ENCODE results near the gene SLC5A11.

The SLC5A11 gene

GRCh38 chr16:24954137-24954536 lies 108.4 kb downstream of the SLC5A11 start:
- no peak overlapping the region for H3K27ac ChIP-seq
- no peaks in the 10 kb centered on the region for H3K79me2 ChIP-seq (ENCODE audit: insufficient read depth, low read depth)
- H3K36me3 ChIP-seq (ENCODE audit: insufficient read depth): no peaks in the 10 kb centered on the region
- H3K4me1 ChIP-seq (ENCODE audit: low read depth, poor library complexity, severe bottlenecking): no peaks in the 10 kb centered on the region
- no peak overlapping the region for H3K9ac ChIP-seq
- no peak overlapping the region for H3K4me3 ChIP-seq (IDR thresholded peaks at IDR 0.05; ENCODE audit: insufficient read depth, low read depth, low read length)
- no peak for TF ChIP-seq CTCF (conservative IDR thresholded peaks at IDR 0.05; ENCODE audit: low read depth, low read length)
- H3K4me2 ChIP-seq: no peak overlapping the region
- H3K27me3 ChIP-seq (ENCODE audit: insufficient read depth, low read depth): no peaks in the 10 kb centered on the region
- H4K20me1 ChIP-seq (ENCODE audit: insufficient read depth): no peaks in the 10 kb centered on the region
- no peak overlapping the region for H2AFZ ChIP-seq (ENCODE audit: low read depth)

DNA sequence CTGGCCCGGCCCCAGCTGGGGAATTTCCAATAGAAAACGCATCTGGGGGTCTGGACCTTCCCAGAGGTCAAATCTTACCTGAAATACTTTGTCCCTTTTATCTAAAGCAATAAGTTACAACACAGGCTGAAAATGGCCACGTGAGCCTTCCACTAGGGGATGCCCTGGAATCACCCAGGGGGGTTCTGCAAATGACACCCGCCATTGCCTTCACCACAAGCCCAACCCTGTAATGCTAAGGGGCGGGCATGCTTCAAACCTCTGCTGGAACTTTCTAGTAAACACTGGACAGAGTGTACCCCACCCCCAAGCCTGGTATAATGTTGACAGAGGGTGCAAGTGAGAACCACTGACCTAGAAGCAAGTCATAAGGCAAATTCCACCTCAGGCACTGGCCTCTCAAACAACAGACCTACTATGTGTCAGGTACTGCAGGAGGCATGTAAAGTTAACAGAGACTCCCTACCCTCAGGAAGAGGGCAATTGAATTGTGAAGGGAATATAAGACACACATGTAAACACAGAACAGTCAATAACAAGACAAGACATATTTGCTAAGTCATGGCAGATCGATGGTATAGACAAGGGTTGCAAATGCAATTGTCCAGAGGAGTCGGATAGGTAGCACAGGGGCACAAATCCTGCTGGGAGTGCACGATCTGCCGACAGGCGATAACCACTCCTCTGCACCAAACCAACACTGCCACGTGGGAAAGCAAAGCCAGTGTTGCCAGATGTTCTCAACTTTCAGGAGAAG lies 110.4 kb downstream of the SLC5A11 start:
- Histone ChIP-seq H3K79me2 (ENCODE audit: insufficient read depth, low read depth) (no peaks in the 10 kb centered on the region), H2AFZ (ENCODE audit: low read depth) (no peak overlapping the region), H3K9ac (no peak overlapping the region), H4K20me1 (ENCODE audit: insufficient read depth) (no peaks in the 10 kb centered on the region), H3K4me1 (ENCODE audit: low read depth, poor library complexity, severe bottlenecking) (no peaks in the 10 kb centered on the region), H3K27ac (no peak overlapping the region), H3K36me3 (ENCODE audit: insufficient read depth) (no peaks in the 10 kb centered on the region), H3K27me3 (ENCODE audit: insufficient read depth, low read depth) (no peaks in the 10 kb centered on the region), H3K4me3 (IDR thresholded peaks at IDR 0.05; ENCODE audit: insufficient read depth, low read depth, low read length) (no peak overlapping the region), H3K4me2 (no peak overlapping the region)
- TF ChIP-seq CTCF (conservative IDR thresholded peaks at IDR 0.05; ENCODE audit: low read depth, low read length): no peak

GRCh38 chr16:24957887-24958286 lies 112.1 kb downstream of the SLC5A11 start:
- no peaks in the 10 kb centered on the region for H3K4me1 ChIP-seq (ENCODE audit: low read depth, poor library complexity, severe bottlenecking)
- H3K36me3 ChIP-seq (ENCODE audit: insufficient read depth): no peaks in the 10 kb centered on the region
- no peaks in the 10 kb centered on the region for H3K79me2 ChIP-seq (ENCODE audit: insufficient read depth, low read depth)
- TF ChIP-seq CTCF (conservative IDR thresholded peaks at IDR 0.05; ENCODE audit: low read depth, low read length): no peak
- H2AFZ ChIP-seq (ENCODE audit: low read depth): no peak overlapping the region
- H3K27me3 ChIP-seq (ENCODE audit: insufficient read depth, low read depth): no peaks in the 10 kb centered on the region
- no peak overlapping the region for H3K4me3 ChIP-seq (IDR thresholded peaks at IDR 0.05; ENCODE audit: insufficient read depth, low read depth, low read length)
- no peak overlapping the region for H3K9ac ChIP-seq
- H4K20me1 ChIP-seq (ENCODE audit: insufficient read depth): no peaks in the 10 kb centered on the region
- H3K27ac ChIP-seq: no peak overlapping the region
- H3K4me2 ChIP-seq: no peak overlapping the region
